AG04450 (cell line): ENCODE measurements around the gene AANAT. TPM values are rescaled to one million over a fixed set of nuclear protein-coding genes. Genes with fewer than 3 reads are reported as not detected.

Experiments
- CTCF ChIA-PET: fragments of 300-600, 350-600 bp; formaldehyde crosslinking; extraction: SDS; loops from one replicate; lab custom pipeline; 2022; ENCODE audit warnings: antibody characterized with exemption, inconsistent platforms; lab: Charles Lee
- POLR2A ChIA-PET: fragments of 350-600 bp; formaldehyde crosslinking; extraction: SDS; loops from one replicate; lab custom pipeline; 2021; ENCODE audit warnings: antibody characterized with exemption, inconsistent platforms; lab: Yijun Ruan, JAX
- DNase-seq: peaks from one replicate; pipeline ENCODE4 v3.0.0-alpha.2; 2011; ENCODE audit warnings: low read depth, low spot score
- H3K27ac ChIP-seq: one replicate; pipeline ENCODE4 v1.5.1; 2012; ENCODE audit warnings: low read depth, low read length, control low read depth
- H3K27me3 ChIP-seq: one replicate; pipeline ENCODE4 v1.6.0; 2012; ENCODE audit warnings: low read length; ENCODE audit not compliant: control insufficient read depth, insufficient read depth
- H3K4me3 ChIP-seq: 2 replicates; pipeline ENCODE4 v1.5.1; 2011; ENCODE audit warnings: mild to moderate bottlenecking, low read depth, low read length, control low read depth
- H3K9me3 ChIP-seq: 2 replicates; pipeline ENCODE4 v1.5.1; 2012; ENCODE audit warnings: low read length; ENCODE audit not compliant: control insufficient read depth, insufficient read depth
- CTCF ChIP-seq: IDR thresholded peaks from 2 replicates; pipeline ENCODE4 v1.5.1; 2011; ENCODE audit warnings: low read depth, low read length, control low read depth, inconsistent platforms
- polyA plus RNA-seq: library from polyadenylated mRNA; depleted of rRNA; stranded (reverse); fragments of >200 nt; gene quantifications from 2 replicates; pipeline ENCODE4 v1.2.3, GENCODE V29; 2011

Gene AANAT
- polyA plus RNA-seq, 1 experiment = not detected

DNA sequence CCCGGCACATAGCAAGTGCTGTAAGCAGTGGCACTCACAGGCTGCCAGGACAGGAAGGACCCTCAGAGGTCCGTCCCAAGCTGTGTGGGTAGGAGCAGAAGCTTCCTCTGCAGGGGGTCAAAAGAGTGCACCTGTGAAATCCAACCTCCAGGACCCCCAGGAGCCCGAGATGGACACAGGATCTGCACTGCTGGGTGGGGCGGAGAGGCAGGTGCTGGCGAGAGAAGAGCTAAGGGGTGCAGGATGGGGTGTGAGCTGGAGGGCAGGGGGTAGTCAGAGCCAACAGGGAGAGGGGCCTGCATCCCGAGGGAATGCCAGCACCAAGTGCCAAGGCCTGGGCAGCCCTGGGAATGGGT lies 650 bp upstream of the AANAT start:
- no peak for DNase-seq
- Histone ChIP-seq H3K27me3 (no peaks in the 10 kb centered on the region), H3K27ac (no peak overlapping the region), H3K9me3 (no peaks in the 10 kb centered on the region), H3K4me3 (no peak overlapping the region)
- CTCF ChIA-PET = interaction anchor here (0.6 to 6.9 kb wide), 16 partner anchors 8 to 185 kb away, joined by 3 to 121 read pairs (median 6); partner anchors contain the start of genes RHBDF2 and UBE2O
- TF ChIP-seq CTCF = no peak
- POLR2A ChIA-PET = interaction anchor here (1.2 kb wide), 1 partner anchor 32 kb away, joined by 3 read pairs; no protein-coding TSS in a partner anchor

DNA sequence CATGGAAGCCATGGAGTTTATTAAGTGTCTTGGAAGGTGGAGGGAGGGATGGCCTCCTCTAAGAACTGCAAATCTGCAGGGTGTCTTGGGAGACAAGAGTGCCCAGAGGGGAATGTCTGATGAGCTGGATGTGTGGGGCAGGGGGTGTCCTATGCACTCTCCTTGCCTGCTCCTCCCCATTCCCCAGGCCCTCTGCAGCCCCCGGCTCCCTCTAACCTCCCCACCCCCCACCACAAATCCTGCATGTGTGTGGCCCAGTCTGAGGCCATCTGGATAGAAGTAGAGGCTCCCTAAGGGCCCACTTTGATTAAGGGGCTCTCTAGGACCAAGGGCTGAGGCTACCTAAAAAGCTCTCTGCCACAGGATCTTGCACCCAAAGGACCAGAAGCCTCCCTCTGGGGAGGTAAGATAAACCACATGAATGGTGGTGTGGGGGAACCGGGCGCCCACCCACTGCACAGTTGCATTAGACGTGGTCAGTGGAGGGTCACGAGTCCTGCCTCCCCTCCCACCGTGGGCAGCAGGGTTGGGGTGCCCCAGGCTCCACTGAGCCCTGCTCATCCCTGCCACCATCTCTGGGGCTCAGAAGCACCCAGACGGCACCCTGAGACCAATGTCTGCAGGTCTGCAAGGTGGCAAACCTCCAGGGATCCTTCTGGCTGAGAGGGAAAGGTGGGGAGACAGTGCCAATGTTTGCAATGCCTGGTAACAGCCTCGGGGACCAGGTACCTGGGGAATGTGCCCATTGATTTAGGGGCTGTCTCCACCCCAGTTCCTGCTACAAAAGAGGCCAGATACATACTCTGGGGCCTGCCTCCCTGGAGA lies 618 bp downstream of the AANAT start:
- no peak for DNase-seq
- Histone ChIP-seq H3K9me3 (no peaks in the 10 kb centered on the region), H3K4me3 (no peak overlapping the region), H3K27me3 (no peaks in the 10 kb centered on the region), H3K27ac (no peak overlapping the region)
- no peak for TF ChIP-seq CTCF
- POLR2A ChIA-PET = interaction anchor here (1.2 kb wide), 1 partner anchor 30 kb away, joined by 3 read pairs; no protein-coding TSS in a partner anchor
- CTCF ChIA-PET = interaction anchor here (1.1 to 6.9 kb wide), 8 partner anchors 7 to 83 kb away, joined by 3 to 121 read pairs (median 6); partner anchors contain the start of gene RHBDF2

- no peak for TF ChIP-seq CTCF
- CTCF ChIA-PET = interaction anchor here (1.7 to 6.9 kb wide), 2 partner anchors 38 to 83 kb away, joined by 4 to 121 read pairs; no protein-coding TSS in a partner anchor
Observed at GRCh38 chr17:76468634-76469010, 1.2 kb downstream of the AANAT start.

GRCh38 chr17:76469076-76469990 lies 1.9 kb downstream of the AANAT start:
- Histone ChIP-seq H3K9me3 (no peaks in the 10 kb centered on the region), H3K27me3 (no peaks in the 10 kb centered on the region), H3K4me3 (no peak overlapping the region), H3K27ac (no peak overlapping the region)
- ChIA-PET CTCF (no interaction called here), POLR2A (no interaction called here)
- DNase-seq = no peak
- TF ChIP-seq CTCF = no peak

More at GRCh38 chr17:76468634-76469010, 1.2 kb downstream of the AANAT start:
- DNase-seq = no peak
- Histone ChIP-seq H3K27me3 (no peaks in the 10 kb centered on the region), H3K27ac (no peak overlapping the region), H3K9me3 (no peaks in the 10 kb centered on the region), H3K4me3 (no peak overlapping the region)
- POLR2A ChIA-PET = no interaction called here
